HepG2 (cell line): ENCODE measurements around the gene SRP68. TPM values are rescaled to one million over a fixed set of nuclear protein-coding genes. Genes with fewer than 3 reads are reported as not detected.
A peak's percentile ranks its signal among the peaks of the same experiment; 100 is the strongest.

Experiments used
- AGO2 ChIP-seq: fragments of 200-400 bp; formaldehyde crosslinking; optimal IDR thresholded peaks from 2 replicates; pipeline ENCODE3; 2017; ENCODE audit warnings: mild to moderate bottlenecking, low read depth, low read length, moderate library complexity
- MYC ChIP-seq: sonication (generic); formaldehyde crosslinking; IDR thresholded peaks from 2 replicates; pipeline ENCODE4 v1.9.0; 2021; ENCODE audit warnings: missing genetic modification reagents, borderline replicate concordance
- RCOR2 ChIP-seq: IDR thresholded peaks from 2 replicates; pipeline ENCODE4 v1.6.1; 2016; ENCODE audit warnings: missing biosample characterization, missing genetic modification reagents
- RFX3 ChIP-seq: IDR thresholded peaks from 2 replicates; pipeline ENCODE4 v1.6.1; 2016; ENCODE audit warnings: missing biosample characterization, missing genetic modification reagents
- TOPORS ChIP-seq: sonication (generic); formaldehyde crosslinking; IDR thresholded peaks from 2 replicates; pipeline ENCODE4 v1.8.0; 2023; ENCODE audit warnings: mild to moderate bottlenecking, missing genetic modification reagents
- ZNF224 ChIP-seq: sonication (generic); formaldehyde crosslinking; IDR thresholded peaks from 2 replicates; pipeline ENCODE4 v1.5.0; 2020; ENCODE audit warnings: mild to moderate bottlenecking, missing genetic modification reagents
- ZNF234 ChIP-seq: sonication (generic); formaldehyde crosslinking; conservative IDR thresholded peaks from 2 replicates; pipeline ENCODE4 v1.5.1; 2020; ENCODE audit warnings: mild to moderate bottlenecking, missing genetic modification reagents
- ZNF607 ChIP-seq: sonication (generic); formaldehyde crosslinking; IDR thresholded peaks from 2 replicates; pipeline ENCODE4 v1.5.1; 2020; ENCODE audit warnings: missing genetic modification reagents, mild to moderate bottlenecking, borderline replicate concordance
- ZNF629 ChIP-seq: sonication (generic); formaldehyde crosslinking; conservative IDR thresholded peaks from 2 replicates; pipeline ENCODE4 v1.5.0; 2020; ENCODE audit warnings: missing genetic modification reagents
- polyA plus RNA-seq, 8 experiments: library from polyadenylated mRNA; depleted of rRNA in 3 of 8; stranded (reverse) in 7 of 8; unstranded in 1 of 8; fragments of >200 nt; fragmentation: Illumina TruSeq in 4 of 8; extraction: Trizol in 4 of 8; gene quantifications; 2 replicates each; pipeline versions ENCODE4 v1.2.1 to v1.2.3, GENCODE V29; 2011 to 2016; ENCODE audit warnings: low read depth in 4 of 8, missing spikeins in 1 of 8, mixed read lengths in 1 of 8; ENCODE audit not compliant: insufficient read depth in 1 of 8
- total RNA-seq, 5 experiments: library from RNA; depleted of rRNA; stranded (reverse); fragments of >200 nt; fragmentation: Illumina TruSeq; extraction: Trizol; gene quantifications; 2 replicates each; pipeline ENCODE4 v1.2.3, GENCODE V29; 2016; ENCODE audit warnings: low read depth in 1 of 5
- TF ChIP-seq, protein P1 (sequence below): sonication (generic); formaldehyde crosslinking; IDR thresholded peaks from 2 replicates; pipeline ENCODE4 v1.4.0; 2020; ENCODE audit warnings: missing genetic modification reagents, borderline replicate concordance
- TF ChIP-seq, protein P2 (sequence below): sonication (generic); formaldehyde crosslinking; IDR thresholded peaks from 2 replicates; pipeline ENCODE4 v1.4.0; 2020; ENCODE audit warnings: mild to moderate bottlenecking, missing genetic modification reagents
- TF ChIP-seq, protein P3 (sequence below): sonication (generic); formaldehyde crosslinking; IDR thresholded peaks from 2 replicates; pipeline ENCODE4 v1.4.0; 2020; ENCODE audit warnings: missing genetic modification reagents
- TF ChIP-seq, protein P4 (sequence below): IDR thresholded peaks from 2 replicates; pipeline ENCODE4 v1.6.1; 2012; ENCODE audit warnings: inconsistent platforms
- TF ChIP-seq, protein P5 (sequence below): sonication (generic); formaldehyde crosslinking; IDR thresholded peaks from 2 replicates; pipeline ENCODE4 v1.8.0; 2022; ENCODE audit warnings: mild to moderate bottlenecking, missing genetic modification reagents; ENCODE audit not compliant: insufficient replicate concordance
- TF ChIP-seq, protein P6 (sequence below): sonication (generic); formaldehyde crosslinking; IDR thresholded peaks from 2 replicates; pipeline ENCODE4 v1.8.1; 2023; ENCODE audit warnings: mild to moderate bottlenecking, inconsistent platforms, moderate library complexity, missing genetic modification reagents, borderline replicate concordance

The SRP68 gene
- total and polyA plus RNA-seq, 2 of the 13 experiments (the other 11 are each of a cell fraction or from before 2014, with no cell fraction given) = 39.8 to 74.3 TPM

DNA sequence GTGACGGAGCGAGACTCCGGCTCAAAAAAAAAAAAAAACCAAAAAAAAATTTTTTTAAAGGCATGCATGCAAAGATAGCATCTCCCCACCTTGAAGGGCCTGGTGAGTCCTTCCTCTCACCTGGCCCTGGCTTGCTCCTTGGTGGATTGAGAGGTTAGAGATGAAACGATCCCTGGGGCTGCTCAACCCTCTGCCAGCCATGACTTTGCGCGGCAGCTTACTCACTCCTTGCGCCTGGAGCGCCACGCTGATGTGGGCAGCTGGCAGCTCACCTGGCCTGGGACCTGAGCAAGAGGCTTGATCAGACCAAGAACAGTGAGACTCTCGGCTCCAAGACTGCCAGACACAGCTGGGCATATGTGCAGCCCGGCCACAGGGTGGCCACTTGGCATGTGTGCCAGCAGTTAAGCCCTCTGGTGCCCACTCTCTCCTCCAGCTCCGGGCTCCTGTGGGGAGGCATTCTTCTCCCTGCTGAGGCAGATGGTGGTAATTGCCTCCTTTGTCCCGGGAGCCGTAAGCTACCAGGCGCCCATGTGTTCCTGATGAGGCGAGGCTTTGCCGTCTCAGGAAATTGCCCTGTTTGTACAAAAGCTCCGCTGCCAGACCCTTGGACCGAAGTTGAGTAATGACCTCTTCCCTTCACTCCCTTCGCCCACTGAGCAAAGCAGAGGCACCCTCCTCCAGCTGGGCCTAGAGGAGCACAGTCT, 40.1 kb downstream of the SRP68 start (continued):
- TF ChIP-seq, protein P1, sequence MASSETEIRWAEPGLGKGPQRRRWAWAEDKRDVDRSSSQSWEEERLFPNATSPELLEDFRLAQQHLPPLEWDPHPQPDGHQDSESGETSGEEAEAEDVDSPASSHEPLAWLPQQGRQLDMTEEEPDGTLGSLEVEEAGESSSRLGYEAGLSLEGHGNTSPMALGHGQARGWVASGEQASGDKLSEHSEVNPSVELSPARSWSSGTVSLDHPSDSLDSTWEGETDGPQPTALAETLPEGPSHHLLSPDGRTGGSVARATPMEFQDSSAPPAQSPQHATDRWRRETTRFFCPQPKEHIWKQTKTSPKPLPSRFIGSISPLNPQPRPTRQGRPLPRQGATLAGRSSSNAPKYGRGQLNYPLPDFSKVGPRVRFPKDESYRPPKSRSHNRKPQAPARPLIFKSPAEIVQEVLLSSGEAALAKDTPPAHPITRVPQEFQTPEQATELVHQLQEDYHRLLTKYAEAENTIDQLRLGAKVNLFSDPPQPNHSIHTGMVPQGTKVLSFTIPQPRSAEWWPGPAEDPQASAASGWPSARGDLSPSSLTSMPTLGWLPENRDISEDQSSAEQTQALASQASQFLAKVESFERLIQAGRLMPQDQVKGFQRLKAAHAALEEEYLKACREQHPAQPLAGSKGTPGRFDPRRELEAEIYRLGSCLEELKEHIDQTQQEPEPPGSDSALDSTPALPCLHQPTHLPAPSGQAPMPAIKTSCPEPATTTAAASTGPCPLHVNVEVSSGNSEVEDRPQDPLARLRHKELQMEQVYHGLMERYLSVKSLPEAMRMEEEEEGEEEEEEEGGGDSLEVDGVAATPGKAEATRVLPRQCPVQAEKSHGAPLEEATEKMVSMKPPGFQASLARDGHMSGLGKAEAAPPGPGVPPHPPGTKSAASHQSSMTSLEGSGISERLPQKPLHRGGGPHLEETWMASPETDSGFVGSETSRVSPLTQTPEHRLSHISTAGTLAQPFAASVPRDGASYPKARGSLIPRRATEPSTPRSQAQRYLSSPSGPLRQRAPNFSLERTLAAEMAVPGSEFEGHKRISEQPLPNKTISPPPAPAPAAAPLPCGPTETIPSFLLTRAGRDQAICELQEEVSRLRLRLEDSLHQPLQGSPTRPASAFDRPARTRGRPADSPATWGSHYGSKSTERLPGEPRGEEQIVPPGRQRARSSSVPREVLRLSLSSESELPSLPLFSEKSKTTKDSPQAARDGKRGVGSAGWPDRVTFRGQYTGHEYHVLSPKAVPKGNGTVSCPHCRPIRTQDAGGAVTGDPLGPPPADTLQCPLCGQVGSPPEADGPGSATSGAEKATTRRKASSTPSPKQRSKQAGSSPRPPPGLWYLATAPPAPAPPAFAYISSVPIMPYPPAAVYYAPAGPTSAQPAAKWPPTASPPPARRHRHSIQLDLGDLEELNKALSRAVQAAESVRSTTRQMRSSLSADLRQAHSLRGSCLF (CRISPR knock-in tag) = no peak
- peak; percentile 60; the same call in 1 of the 2 replicates for TF ChIP-seq MYC (CRISPR knock-in tag)
- TF ChIP-seq, protein P2, sequence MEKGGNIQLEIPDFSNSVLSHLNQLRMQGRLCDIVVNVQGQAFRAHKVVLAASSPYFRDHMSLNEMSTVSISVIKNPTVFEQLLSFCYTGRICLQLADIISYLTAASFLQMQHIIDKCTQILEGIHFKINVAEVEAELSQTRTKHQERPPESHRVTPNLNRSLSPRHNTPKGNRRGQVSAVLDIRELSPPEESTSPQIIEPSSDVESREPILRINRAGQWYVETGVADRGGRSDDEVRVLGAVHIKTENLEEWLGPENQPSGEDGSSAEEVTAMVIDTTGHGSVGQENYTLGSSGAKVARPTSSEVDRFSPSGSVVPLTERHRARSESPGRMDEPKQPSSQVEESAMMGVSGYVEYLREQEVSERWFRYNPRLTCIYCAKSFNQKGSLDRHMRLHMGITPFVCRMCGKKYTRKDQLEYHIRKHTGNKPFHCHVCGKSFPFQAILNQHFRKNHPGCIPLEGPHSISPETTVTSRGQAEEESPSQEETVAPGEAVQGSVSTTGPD = no peak
- TF ChIP-seq, protein P3, sequence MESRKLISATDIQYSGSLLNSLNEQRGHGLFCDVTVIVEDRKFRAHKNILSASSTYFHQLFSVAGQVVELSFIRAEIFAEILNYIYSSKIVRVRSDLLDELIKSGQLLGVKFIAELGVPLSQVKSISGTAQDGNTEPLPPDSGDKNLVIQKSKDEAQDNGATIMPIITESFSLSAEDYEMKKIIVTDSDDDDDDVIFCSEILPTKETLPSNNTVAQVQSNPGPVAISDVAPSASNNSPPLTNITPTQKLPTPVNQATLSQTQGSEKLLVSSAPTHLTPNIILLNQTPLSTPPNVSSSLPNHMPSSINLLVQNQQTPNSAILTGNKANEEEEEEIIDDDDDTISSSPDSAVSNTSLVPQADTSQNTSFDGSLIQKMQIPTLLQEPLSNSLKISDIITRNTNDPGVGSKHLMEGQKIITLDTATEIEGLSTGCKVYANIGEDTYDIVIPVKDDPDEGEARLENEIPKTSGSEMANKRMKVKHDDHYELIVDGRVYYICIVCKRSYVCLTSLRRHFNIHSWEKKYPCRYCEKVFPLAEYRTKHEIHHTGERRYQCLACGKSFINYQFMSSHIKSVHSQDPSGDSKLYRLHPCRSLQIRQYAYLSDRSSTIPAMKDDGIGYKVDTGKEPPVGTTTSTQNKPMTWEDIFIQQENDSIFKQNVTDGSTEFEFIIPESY (CRISPR knock-in tag) = peak; percentile 61
- TF ChIP-seq TOPORS (CRISPR knock-in tag) = no peak
- no peak for TF ChIP-seq ZNF607 (CRISPR knock-in tag)
- no peak for TF ChIP-seq ZNF224
- TF ChIP-seq, protein P4, sequence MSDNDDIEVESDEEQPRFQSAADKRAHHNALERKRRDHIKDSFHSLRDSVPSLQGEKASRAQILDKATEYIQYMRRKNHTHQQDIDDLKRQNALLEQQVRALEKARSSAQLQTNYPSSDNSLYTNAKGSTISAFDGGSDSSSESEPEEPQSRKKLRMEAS = peak; percentile 93
- TF ChIP-seq ZNF234 (CRISPR knock-in tag) = no peak
- TF ChIP-seq, protein P5, sequence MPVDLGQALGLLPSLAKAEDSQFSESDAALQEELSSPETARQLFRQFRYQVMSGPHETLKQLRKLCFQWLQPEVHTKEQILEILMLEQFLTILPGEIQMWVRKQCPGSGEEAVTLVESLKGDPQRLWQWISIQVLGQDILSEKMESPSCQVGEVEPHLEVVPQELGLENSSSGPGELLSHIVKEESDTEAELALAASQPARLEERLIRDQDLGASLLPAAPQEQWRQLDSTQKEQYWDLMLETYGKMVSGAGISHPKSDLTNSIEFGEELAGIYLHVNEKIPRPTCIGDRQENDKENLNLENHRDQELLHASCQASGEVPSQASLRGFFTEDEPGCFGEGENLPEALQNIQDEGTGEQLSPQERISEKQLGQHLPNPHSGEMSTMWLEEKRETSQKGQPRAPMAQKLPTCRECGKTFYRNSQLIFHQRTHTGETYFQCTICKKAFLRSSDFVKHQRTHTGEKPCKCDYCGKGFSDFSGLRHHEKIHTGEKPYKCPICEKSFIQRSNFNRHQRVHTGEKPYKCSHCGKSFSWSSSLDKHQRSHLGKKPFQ (CRISPR knock-in tag) = no peak
- no peak for TF ChIP-seq ZNF629 (CRISPR knock-in tag)
- TF ChIP-seq AGO2 = no peak
- TF ChIP-seq, protein P6, sequence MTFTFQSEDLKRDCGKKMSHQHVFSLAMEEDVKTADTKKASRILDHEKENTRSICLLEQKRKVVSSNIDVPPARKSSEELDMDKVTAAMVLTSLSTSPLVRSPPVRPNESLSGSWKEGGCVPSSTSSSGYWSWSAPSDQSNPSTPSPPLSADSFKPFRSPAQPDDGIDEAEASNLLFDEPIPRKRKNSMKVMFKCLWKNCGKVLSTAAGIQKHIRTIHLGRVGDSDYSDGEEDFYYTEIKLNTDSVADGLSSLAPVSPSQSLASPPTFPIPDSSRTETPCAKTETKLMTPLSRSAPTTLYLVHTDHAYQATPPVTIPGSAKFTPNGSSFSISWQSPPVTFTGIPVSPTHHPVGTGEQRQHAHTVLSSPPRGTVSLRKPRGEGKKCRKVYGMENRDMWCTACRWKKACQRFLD (CRISPR knock-in tag) = no peak
- TF ChIP-seq RCOR2 = peak; percentile 78; the same call in 1 of the 2 replicates
- TF ChIP-seq RFX3 (CRISPR knock-in tag) = no peak
